DND-41 (cell line): ENCODE results near the gene HUS1B.

ENCODE experiments used
- EZH2 ChIP-seq: IDR thresholded peaks from 3 replicates; pipeline ENCODE4 v1.6.1; 2012; ENCODE audit warnings: borderline replicate concordance, low read depth, mild to moderate bottlenecking, moderate library complexity, low read length, inconsistent platforms; ENCODE audit not compliant: severe bottlenecking
- TF ChIP-seq, protein P1 (sequence below): IDR thresholded peaks from 2 replicates; pipeline ENCODE4 v1.5.1; 2012; ENCODE audit warnings: borderline replicate concordance, low read length, moderate library complexity, mild to moderate bottlenecking; ENCODE audit not compliant: poor library complexity, severe bottlenecking; ENCODE audit errors: extremely low read depth

DNA sequence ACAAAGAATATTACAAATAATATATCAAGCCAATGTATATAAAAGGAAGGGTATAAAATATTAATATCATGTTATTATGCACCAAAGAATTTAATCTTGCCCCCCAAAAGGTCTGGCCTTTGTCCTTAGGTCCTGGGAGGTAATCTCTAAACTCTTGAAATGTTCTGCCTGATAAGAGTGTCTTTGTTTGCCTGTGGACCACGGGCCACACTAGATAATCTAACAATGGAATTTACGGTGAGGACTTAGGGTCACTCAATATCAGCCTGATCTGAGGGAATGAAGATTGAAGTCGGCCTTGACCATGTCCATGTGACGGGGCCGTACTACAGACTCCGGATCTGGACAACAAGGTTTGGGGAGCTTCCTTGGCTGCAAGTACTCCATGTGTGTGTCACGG is 42.9 kb downstream of the HUS1B start:
- TF ChIP-seq, protein P1, sequence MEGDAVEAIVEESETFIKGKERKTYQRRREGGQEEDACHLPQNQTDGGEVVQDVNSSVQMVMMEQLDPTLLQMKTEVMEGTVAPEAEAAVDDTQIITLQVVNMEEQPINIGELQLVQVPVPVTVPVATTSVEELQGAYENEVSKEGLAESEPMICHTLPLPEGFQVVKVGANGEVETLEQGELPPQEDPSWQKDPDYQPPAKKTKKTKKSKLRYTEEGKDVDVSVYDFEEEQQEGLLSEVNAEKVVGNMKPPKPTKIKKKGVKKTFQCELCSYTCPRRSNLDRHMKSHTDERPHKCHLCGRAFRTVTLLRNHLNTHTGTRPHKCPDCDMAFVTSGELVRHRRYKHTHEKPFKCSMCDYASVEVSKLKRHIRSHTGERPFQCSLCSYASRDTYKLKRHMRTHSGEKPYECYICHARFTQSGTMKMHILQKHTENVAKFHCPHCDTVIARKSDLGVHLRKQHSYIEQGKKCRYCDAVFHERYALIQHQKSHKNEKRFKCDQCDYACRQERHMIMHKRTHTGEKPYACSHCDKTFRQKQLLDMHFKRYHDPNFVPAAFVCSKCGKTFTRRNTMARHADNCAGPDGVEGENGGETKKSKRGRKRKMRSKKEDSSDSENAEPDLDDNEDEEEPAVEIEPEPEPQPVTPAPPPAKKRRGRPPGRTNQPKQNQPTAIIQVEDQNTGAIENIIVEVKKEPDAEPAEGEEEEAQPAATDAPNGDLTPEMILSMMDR: no peak
- no peak for TF ChIP-seq EZH2
